Smooth muscle cell of the brain vasculature (primary cell): ENCODE measurements around the gene EMC8.

Experiments used
- DNase-seq: peaks from one replicate; pipeline ENCODE4 v3.0.0-alpha.2; 2012; ENCODE audit warnings: low read depth, low spot score

EMC8 gene

GRCh38 chr16:85784813-85785212, 14.5 kb downstream of the EMC8 start:
- DNase-seq: no peak

DNA sequence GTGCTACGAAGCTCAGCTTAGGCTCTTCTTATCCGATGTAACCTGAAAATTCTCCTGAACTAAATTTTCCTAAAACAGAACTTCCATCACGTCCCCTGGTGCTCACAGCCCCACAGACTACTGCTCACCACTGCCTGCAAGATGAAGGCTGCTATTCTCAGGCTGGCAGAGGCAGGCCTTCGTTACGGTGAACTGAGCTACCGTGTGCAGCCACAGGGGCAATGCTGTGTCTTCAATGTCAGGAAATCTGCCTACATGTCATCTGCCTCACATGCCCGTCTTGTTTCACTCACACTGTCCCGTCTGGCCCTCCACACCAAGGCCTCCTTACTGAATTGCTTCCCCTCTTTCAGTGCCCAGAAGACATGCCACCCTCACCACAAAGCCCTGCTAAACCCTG, 15.9 kb downstream of the EMC8 start:
- DNase-seq: no peak

DNA sequence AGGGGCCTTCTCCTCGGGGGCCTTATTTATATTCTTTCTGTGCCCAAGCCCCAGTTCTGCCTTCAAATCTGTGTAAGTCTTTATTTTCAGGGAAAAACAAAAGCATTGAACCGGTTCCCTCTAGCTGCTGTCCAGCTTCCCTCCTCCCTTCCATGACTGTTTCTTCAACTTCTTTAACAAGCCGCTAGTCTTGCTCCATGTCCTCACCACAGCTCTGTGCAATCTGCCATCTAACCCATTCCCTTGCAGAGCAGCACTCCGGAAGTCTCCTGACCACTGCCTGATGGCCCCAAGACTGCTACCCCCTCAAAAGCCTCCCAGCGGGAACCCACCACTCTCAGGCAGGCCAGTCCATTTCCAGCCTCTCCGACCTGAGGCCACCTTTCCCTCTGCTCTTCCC, 16.9 kb downstream of the EMC8 start:
- DNase-seq: no peak

- DNase-seq: no peak
Observed at GRCh38 chr16:85781695-85782370, 17.5 kb downstream of the EMC8 start.

GRCh38 chr16:85781156-85781555, 18.2 kb downstream of the EMC8 start:
- DNase-seq: no peak

GRCh38 chr16:85780281-85780680, 19.1 kb downstream of the EMC8 start:
- DNase-seq: no peak

- no peak for DNase-seq
Observed at GRCh38 chr16:85778873-85779272, 20.5 kb downstream of the EMC8 start.

- DNase-seq: no peak
Observed at GRCh38 chr16:85777583-85778310, 21.6 kb downstream of the EMC8 start.

GRCh38 chr16:85774811-85775210, 24.5 kb downstream of the EMC8 start:
- DNase-seq: no peak

DNA sequence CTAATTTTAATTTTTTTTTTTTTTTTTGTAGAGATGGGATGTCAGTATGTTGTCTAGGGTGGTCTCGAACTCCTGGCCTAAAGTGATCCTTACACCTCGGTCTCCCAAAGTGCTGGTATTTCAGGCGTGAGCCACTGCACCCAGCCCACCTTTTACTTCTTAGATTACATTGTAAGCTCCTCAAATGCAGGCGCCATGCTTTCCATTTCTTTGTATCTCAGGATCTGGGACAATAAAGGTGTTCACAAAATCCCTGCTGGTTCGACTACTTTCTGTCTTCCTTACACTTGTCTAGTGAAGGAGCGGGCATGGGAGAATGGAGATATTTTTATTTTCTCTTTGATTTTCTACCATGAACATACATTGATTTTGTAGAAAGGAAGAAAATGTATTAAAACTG, 25.2 kb downstream of the EMC8 start:
- DNase-seq: no peak

GRCh38 chr16:85773044-85773443, 26.3 kb downstream of the EMC8 start:
- DNase-seq: no peak

DNA sequence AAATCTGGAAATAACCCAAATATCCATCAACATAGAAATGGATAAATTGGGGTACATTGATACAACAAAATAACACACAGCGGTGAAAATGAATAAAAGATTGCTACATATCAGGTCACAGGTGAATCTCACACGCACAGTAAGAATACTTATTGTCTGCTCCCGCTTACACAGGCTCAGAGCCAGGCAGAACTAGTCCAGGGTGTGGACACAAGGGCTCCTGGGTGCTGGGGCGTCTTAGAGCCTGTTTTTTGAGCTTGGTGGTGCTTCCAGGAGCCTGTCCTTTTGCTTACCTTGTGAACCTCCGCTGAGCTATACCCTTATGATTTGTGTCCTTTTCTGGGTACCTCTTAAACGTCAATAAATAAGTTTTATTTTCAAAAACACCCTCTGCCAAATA, 28.6 kb downstream of the EMC8 start:
- DNase-seq: no peak

GRCh38 chr16:85768199-85768598, 31.1 kb downstream of the EMC8 start:
- no peak for DNase-seq

- no peak for DNase-seq
Observed at GRCh38 chr16:85767531-85767930, 31.8 kb downstream of the EMC8 start.

DNA sequence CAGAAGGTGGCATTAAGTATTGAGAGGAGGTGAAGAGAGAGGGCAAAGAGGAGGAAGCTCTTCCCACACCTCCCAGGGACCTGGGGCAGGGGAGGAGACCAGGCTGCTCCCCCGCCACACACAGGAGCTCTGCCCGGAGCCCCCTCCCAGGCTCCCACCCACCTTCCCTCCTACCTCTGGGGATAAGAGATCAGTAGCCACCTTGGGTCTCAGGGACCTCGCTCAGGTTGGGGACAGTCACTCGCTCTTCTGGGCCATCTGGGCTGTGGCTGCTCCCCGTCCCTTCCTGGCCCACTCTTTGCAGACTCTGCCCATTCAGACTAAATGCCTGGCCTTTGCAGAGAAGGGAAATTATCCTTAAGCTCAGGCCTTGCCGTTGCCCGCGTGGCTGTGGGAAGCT, 33.6 kb downstream of the EMC8 start:
- DNase-seq: no peak

GRCh38 chr16:85765211-85765610, 34.1 kb downstream of the EMC8 start:
- DNase-seq: no peak

DNA sequence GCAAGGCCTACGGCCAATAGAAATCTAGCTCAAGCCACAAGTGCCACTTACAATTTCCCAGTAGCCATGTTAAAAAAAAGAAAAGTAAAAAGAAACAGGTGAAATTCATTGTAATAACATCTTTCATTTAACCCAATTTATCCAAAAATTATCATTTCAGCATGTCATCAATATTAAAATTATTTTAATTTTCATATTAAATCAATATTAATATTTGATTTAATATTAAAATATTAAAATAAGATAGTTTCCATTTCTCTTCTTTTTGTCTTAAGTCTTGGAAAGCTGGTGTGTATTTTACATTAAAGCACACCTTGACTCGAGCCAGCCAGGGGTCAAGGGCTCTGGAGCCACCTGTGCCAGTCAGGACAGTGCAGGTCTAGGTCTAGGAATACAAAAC, 35.7 kb downstream of the EMC8 start:
- no peak for DNase-seq

DNA sequence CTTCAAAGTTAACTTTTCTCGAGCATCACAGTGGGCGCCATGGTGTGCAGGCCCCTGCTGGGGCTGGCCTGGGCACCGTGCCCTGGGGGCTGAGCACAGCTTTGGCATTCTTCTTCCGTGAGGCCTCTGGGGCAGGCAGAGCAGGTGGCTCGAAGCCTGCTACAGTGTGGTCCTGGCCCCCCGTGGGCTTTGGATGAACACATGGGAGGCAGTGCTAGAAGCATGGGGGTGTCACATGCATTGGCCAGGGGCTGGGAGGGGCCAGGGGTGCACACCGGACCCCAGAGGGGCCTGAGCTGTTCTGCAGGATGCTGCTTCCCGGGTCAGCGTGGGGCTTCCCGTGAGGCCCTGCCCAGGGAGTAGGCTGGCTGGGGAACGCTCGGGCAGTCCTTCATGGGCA, 36.4 kb downstream of the EMC8 start:
- no peak for DNase-seq

- DNase-seq: no peak
Observed at GRCh38 chr16:85761861-85762260, 37.5 kb downstream of the EMC8 start.

- no peak for DNase-seq
Observed at GRCh38 chr16:85759631-85760419, 39.5 kb downstream of the EMC8 start.

DNA sequence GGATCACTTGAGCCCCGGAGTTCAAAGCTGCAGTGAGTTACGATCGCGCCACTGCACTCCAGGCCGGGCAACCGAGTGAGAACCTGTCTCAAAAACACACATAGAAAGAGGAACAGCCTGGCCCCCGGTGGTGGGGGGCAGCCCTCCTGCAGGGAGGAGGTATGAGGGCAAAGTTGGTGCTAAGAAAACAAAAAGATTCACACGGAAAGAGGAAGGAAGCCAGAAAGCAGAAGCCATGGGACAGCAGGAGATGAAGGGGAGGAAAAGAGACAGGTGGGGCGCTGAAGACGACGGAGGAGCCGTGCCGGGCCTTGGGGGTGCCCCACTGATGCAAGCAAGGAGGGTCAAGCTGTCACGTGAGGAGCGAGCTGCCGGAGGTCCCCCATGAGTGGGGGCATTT, 40.2 kb downstream of the EMC8 start:
- no peak for DNase-seq

DNA sequence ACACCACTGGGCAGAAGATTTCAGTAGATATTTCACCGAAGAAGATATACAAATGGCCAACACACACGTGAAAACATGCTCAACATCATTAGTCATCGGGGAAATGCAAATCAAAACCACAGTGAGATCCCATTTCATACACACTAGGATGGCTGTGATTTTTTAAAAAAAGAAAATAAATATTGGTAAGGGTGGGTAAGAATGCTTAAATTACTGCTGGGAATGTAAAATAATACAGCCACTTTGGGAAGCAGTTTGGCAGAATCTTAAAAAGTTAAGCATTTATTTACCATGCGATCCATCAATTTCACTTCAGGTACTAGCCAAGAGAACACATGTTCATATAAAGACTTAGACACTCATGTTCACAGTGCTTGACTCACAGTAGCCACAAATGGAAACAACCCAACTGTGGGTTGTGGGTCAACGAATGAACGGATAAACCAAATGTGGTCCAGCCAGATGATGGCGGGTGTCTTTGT, 42.0 kb downstream of the EMC8 start:
- DNase-seq: no peak
